ENCODE measurements around the gene UBE2O. TPM values are rescaled to one million over a fixed set of nuclear protein-coding genes. Genes with fewer than 3 reads are reported as not detected.

The UBE2O gene
- polyA plus RNA-seq, 1 of the 3 experiments (the other 2 are of a cell fraction): 25.4 TPM

DNA sequence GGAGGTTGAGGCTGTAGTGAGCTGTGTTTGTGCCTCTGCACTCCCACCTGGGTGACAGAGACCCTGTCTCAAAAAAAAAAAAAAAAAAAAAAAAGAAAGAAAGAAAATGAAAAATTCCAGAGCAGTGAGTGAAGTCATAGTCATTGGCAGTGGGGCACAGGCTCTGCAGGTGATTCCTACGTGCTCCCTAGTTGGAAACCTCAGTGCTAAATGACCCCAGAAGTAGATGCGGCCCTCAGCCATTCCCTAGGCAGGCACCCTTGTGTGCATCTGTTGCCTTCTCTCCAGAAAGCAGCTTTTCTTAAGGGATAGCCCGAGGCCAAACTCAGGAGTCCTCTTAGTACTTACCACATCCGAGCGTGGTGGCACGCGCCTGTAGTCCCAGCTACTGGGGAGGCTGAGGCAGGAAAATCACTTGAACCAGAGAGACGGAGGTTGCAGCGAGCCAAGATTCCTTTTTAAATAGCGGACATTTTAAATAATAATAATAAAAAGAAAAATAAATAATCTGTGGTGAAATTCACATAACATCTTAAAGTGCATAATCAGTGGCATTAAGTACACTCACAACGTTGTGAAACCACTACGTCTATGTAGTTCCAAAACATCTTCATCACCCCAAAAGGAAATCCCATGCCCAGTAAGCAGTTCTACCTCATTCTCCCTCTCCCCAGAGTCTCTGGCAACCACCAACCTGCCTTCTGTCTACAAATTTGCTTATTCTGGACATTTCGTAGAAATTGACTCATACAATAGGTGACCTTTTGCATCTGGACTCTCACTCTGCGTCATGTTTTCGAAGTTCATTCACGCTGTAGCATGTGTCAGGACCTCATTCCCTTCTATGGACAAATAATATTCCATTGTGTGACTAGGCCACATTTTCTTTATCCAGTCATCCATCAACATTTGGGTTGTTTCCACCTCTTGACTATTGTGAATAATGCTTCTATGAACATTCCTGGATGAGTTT is 81.0 kb downstream of the UBE2O start:
- Histone ChIP-seq H3F3A (replicated peaks; ENCODE audit: insufficient read depth) (peaks cover 35% of the 10 kb centered on the region), H3K9ac (no peak overlapping the region; the same call in 1 of the 2 replicates), H3K4me2 (no peak overlapping the region), H3K4me1 (ENCODE audit: control insufficient read depth in 1 of 2, insufficient read depth in 2 of 2, low read depth in 1 of 2, low read length in 1 of 2) (peaks cover 7 to 24% of the 10 kb centered on the region in 2 experiments; a peak in 2 of 4 replicates), H3K36me3 (replicated peaks in 1 of 2; ENCODE audit: control insufficient read depth in 1 of 2, insufficient read depth in 2 of 2, low read length in 1 of 2) (no peaks in the 10 kb centered on the region), H4K20me1 (ENCODE audit: insufficient read depth) (no peaks in the 10 kb centered on the region), H3K4me3 (ENCODE audit: low read depth in 2 of 2, low read length in 1 of 2) (no peak overlapping the region), H2AFZ (ENCODE audit: low read depth) (no peak overlapping the region), H3K27ac (ENCODE audit: low read depth in 2 of 2, low read length in 1 of 2) (peak overlapping the region in 1 of 2 experiments; percentile 87; a peak in 2 of 4 replicates), H3K9me3 (no peaks in the 10 kb centered on the region), H3K9me2 (no peaks in the 10 kb centered on the region), H3K79me2 (ENCODE audit: insufficient read depth) (no peaks in the 10 kb centered on the region), H3K27me3 (ENCODE audit: insufficient read depth) (no peaks in the 10 kb centered on the region)
- ChIA-PET POLR2A (interaction anchor here (0.7 kb wide), 1 partner anchor 17 kb away, joined by 4 read pairs; no protein-coding TSS in a partner anchor), CTCF (interaction anchor here (0.8 to 6.1 kb wide), 5 partner anchors 11 to 72 kb away, joined by 3 to 114 read pairs (median 3); partner anchors contain the start of genes PRPSAP1 and SPHK1)
- peak; percentile 37; the same call in 1 of the 2 replicates for TF ChIP-seq PBX3 (IDR thresholded peaks at IDR 0.05)
- TF ChIP-seq RXRA (IDR thresholded peaks at IDR 0.05; ENCODE audit: borderline replicate concordance, low read depth): no peak
- TF ChIP-seq MAX (IDR thresholded peaks at IDR 0.05; ENCODE audit: low read depth): peak; percentile 45; the same call in 1 of the 2 replicates
- TF ChIP-seq, protein P1, sequence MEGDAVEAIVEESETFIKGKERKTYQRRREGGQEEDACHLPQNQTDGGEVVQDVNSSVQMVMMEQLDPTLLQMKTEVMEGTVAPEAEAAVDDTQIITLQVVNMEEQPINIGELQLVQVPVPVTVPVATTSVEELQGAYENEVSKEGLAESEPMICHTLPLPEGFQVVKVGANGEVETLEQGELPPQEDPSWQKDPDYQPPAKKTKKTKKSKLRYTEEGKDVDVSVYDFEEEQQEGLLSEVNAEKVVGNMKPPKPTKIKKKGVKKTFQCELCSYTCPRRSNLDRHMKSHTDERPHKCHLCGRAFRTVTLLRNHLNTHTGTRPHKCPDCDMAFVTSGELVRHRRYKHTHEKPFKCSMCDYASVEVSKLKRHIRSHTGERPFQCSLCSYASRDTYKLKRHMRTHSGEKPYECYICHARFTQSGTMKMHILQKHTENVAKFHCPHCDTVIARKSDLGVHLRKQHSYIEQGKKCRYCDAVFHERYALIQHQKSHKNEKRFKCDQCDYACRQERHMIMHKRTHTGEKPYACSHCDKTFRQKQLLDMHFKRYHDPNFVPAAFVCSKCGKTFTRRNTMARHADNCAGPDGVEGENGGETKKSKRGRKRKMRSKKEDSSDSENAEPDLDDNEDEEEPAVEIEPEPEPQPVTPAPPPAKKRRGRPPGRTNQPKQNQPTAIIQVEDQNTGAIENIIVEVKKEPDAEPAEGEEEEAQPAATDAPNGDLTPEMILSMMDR (IDR thresholded peaks at IDR 0.05): no peak
- TF ChIP-seq SIN3A (IDR thresholded peaks at IDR 0.05; ENCODE audit: borderline replicate concordance, low read depth, low read length): no peak
- TF ChIP-seq EZH2phosphoT487 (IDR thresholded peaks at IDR 0.05; ENCODE audit: borderline replicate concordance, low read depth): no peak
- no peak for TF ChIP-seq MEF2A (IDR thresholded peaks at IDR 0.05; ENCODE audit: borderline replicate concordance, low read depth)
- TF ChIP-seq, protein P2, sequence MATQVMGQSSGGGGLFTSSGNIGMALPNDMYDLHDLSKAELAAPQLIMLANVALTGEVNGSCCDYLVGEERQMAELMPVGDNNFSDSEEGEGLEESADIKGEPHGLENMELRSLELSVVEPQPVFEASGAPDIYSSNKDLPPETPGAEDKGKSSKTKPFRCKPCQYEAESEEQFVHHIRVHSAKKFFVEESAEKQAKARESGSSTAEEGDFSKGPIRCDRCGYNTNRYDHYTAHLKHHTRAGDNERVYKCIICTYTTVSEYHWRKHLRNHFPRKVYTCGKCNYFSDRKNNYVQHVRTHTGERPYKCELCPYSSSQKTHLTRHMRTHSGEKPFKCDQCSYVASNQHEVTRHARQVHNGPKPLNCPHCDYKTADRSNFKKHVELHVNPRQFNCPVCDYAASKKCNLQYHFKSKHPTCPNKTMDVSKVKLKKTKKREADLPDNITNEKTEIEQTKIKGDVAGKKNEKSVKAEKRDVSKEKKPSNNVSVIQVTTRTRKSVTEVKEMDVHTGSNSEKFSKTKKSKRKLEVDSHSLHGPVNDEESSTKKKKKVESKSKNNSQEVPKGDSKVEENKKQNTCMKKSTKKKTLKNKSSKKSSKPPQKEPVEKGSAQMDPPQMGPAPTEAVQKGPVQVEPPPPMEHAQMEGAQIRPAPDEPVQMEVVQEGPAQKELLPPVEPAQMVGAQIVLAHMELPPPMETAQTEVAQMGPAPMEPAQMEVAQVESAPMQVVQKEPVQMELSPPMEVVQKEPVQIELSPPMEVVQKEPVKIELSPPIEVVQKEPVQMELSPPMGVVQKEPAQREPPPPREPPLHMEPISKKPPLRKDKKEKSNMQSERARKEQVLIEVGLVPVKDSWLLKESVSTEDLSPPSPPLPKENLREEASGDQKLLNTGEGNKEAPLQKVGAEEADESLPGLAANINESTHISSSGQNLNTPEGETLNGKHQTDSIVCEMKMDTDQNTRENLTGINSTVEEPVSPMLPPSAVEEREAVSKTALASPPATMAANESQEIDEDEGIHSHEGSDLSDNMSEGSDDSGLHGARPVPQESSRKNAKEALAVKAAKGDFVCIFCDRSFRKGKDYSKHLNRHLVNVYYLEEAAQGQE (IDR thresholded peaks at IDR 0.05; ENCODE audit: low read depth, low read length): no peak
- no peak for TF ChIP-seq USF2 (IDR thresholded peaks at IDR 0.05; ENCODE audit: borderline replicate concordance, low read depth, low read length)
- no peak for TF ChIP-seq TEAD4 (IDR thresholded peaks at IDR 0.05; ENCODE audit: borderline replicate concordance, insufficient read depth)
- no peak for TF ChIP-seq CHD2 (IDR thresholded peaks at IDR 0.05; ENCODE audit: low read length, partially characterized antibody)
- TF ChIP-seq, protein P3, sequence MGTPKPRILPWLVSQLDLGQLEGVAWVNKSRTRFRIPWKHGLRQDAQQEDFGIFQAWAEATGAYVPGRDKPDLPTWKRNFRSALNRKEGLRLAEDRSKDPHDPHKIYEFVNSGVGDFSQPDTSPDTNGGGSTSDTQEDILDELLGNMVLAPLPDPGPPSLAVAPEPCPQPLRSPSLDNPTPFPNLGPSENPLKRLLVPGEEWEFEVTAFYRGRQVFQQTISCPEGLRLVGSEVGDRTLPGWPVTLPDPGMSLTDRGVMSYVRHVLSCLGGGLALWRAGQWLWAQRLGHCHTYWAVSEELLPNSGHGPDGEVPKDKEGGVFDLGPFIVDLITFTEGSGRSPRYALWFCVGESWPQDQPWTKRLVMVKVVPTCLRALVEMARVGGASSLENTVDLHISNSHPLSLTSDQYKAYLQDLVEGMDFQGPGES (IDR thresholded peaks at IDR 0.05; ENCODE audit: low read depth, low read length): no peak
- TF ChIP-seq GATA2 (CRISPR knock-in tag; IDR thresholded peaks at IDR 0.05): no peak
- 83% methylated on average over 16 of the region's 16 CpGs for WGBS (ENCODE audit: low lambda C conversion rate)
- DNase-seq: no peak

All from SK-N-SH (cell line).